Choroid plexus epithelial cell (primary cell): ENCODE measurements around the gene NOX3.

Experiments
- DNase-seq: peaks from one replicate; pipeline ENCODE4 v3.0.0-alpha.2; 2010; ENCODE audit warnings: low read depth
- H3K4me3 ChIP-seq: 2 replicates; pipeline ENCODE4 v1.5.1; 2011; ENCODE audit warnings: low read depth, mild to moderate bottlenecking, control low read depth, low read length, moderate library complexity
- CTCF ChIP-seq: conservative IDR thresholded peaks from 2 replicates; pipeline ENCODE4 v1.5.1; 2011; ENCODE audit warnings: low read depth, mild to moderate bottlenecking, control low read depth, inconsistent platforms, low read length, moderate library complexity

The NOX3 gene

GRCh38 chr6:155442562-155442961, 13.1 kb downstream of the NOX3 start:
- no peak overlapping the region for H3K4me3 ChIP-seq
- TF ChIP-seq CTCF = no peak
- DNase-seq = no peak

DNA sequence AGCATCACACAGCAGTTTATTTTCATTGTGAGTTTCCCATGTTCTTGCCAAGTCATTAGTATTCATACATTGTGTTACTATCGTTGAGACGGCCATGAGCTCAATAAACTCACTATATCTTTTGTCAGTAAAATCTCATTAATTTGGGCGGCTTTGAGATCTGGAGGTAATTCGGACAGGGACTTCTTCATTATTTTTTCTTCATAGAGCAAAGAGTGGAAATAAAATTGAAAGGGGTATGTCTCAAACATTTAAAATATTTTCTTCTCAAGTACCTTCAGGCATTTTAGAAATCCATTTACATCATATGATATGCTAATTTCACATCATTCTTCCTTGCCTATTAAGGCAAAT, 14.6 kb downstream of the NOX3 start:
- DNase-seq = no peak
- no peak overlapping the region for H3K4me3 ChIP-seq
- TF ChIP-seq CTCF = no peak

DNA sequence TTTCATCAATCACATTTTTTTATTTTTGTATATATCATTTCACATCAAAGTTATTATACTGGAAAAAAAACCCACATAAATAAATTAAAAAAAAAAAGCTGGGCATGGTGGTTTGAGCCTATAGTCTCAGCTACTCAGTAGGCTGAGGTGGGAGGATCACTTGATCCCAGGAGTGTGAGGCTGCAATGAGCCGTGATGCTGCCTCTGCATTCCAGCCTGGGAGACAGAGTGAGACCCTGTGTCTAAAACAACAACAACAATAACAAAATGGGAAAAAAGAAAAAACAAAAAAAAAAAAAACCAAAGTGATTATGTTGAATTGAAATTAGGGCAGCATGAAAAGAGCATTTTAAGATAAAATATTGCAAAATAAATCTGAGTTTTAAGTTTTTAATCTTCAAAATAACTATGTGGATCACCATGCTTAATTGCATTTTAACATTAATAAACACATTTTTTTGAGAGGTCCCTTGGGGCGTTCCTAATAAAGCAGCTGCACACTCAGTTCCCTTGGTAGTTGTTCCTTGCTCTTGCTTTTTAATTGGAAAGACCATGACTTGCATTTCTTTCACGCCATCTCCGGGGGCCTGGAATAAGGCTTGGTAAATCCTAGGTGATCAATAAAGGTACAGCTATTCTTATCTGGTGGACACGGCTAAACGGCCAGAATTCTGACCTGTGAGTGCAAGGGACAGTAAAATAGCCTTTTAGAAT, 15.1 kb downstream of the NOX3 start:
- no peak overlapping the region for H3K4me3 ChIP-seq
- no peak for TF ChIP-seq CTCF
- no peak for DNase-seq

- no peak for DNase-seq
- no peak for TF ChIP-seq CTCF
Measured at GRCh38 chr6:155439376-155439775, 16.3 kb downstream of the NOX3 start.

GRCh38 chr6:155436981-155437749, 18.5 kb downstream of the NOX3 start:
- DNase-seq = peak; percentile 71
- no peak for TF ChIP-seq CTCF
- H3K4me3 ChIP-seq = no peak overlapping the region

More at GRCh38 chr6:155439376-155439775, 16.3 kb downstream of the NOX3 start:
- H3K4me3 ChIP-seq = no peak overlapping the region

DNA sequence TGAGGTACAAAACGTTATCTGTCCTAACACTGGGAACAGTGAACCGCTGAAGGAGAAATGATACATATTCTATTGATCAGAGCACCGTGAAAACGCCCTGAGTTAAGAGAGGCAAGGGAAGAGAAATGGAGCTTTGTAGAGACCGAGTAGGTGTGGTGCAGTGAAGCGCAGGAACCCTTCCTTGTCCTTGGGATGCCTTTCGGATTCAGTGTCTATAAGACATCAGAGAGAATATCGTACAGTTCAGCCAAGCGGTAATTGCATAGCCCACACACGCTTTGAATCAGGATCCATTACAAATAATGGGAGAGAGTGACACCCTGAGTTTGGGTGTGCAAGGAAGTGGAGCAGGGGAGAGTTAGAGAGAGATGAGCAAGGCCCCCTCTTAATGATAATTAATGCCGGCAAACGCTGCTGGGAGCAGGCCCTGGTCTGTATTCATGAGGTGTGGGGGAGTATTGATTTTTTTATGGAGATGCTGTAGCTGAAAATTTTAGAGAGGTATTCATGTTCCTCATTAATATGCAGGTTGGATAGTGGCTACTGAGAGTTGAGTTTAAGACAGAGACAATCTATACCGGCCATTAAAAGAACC, 20.7 kb downstream of the NOX3 start:
- H3K4me3 ChIP-seq = no peak overlapping the region
- DNase-seq = no peak
- no peak for TF ChIP-seq CTCF
